ENCODE measurements around the gene NISCH. TPM values are rescaled to one million over a fixed set of nuclear protein-coding genes. Genes with fewer than 3 reads are reported as not detected.

The NISCH gene
- total RNA-seq, 1 experiment from 2014 or later: 63.4 TPM

DNA sequence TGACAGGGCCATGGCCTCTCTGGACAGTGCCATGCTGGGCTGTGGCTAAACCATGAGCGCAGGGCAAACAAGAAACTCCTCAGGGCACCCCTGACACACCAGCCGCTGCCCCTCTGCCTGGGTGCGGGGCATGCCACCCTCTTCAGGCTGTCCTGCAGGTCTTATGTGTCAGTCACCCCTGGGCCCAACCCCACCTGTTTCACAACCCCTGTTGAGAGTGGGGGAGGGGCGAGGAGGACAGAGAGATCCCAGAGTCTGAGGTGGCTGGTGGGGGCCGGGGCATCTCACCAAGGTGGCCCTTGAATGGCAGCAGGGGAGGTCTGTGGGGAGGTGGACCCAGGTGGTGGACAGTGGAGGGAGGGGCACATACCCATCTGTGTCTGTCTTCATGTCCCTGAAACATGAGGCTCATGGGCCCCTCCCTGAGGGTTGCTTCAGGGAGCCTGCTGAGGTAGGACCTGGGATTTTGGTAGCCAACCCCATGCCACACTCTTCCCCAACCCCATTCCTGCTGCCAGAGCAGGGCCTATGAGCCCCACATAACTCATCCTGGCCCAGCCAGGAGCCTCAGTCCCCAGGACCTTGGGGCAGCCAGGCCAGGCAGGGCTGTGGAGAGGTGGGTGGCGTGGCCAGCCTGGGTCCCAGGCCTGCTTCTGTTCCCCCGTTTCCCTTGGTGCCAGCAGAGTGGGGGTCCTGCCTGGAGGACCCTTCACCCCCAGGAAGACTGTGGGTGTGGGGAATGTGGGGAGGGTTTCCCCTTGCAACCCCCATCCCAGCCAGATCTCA, 38.0 kb downstream of the NISCH start:
- intact Hi-C loops (cut with micrococcal nuclease; ENCODE audit: unreplicated experiment): no loop called here
- CTCF ChIA-PET: no interaction called here

GRCh38 chr3:52494445-52494844, 39.0 kb downstream of the NISCH start:
- ChIA-PET CTCF (no interaction called here), POLR2A (no interaction called here)
- ATAC-seq: no peak

More for the DNA sequence above, 38.0 kb downstream of the NISCH start:
- no peak overlapping the region for H3K4me3 ChIP-seq (ENCODE audit: low read depth in 2 of 2, low read length in 2 of 2)
- in situ Hi-C loops (cut with HindIII; ENCODE audit: low pct_unique_long_range_greater_than_20kb, low sequenced_read_pairs): no loop called here
- no TSS peak for BruUV-seq (replicated peaks)
- TF ChIP-seq TCF7L2 (IDR thresholded peaks at IDR 0.05; ENCODE audit: low read depth, low read length) (no peak), CTCF (IDR thresholded peaks at IDR 0.05) (no peak), SIN3A (IDR thresholded peaks at IDR 0.05; ENCODE audit: borderline replicate concordance, insufficient read depth, low read depth, low read length) (no peak), POLR2AphosphoS5 (IDR thresholded peaks at IDR 0.05; ENCODE audit: low read depth, low read length) (no peak)
- TF ChIP-seq, protein P1, sequence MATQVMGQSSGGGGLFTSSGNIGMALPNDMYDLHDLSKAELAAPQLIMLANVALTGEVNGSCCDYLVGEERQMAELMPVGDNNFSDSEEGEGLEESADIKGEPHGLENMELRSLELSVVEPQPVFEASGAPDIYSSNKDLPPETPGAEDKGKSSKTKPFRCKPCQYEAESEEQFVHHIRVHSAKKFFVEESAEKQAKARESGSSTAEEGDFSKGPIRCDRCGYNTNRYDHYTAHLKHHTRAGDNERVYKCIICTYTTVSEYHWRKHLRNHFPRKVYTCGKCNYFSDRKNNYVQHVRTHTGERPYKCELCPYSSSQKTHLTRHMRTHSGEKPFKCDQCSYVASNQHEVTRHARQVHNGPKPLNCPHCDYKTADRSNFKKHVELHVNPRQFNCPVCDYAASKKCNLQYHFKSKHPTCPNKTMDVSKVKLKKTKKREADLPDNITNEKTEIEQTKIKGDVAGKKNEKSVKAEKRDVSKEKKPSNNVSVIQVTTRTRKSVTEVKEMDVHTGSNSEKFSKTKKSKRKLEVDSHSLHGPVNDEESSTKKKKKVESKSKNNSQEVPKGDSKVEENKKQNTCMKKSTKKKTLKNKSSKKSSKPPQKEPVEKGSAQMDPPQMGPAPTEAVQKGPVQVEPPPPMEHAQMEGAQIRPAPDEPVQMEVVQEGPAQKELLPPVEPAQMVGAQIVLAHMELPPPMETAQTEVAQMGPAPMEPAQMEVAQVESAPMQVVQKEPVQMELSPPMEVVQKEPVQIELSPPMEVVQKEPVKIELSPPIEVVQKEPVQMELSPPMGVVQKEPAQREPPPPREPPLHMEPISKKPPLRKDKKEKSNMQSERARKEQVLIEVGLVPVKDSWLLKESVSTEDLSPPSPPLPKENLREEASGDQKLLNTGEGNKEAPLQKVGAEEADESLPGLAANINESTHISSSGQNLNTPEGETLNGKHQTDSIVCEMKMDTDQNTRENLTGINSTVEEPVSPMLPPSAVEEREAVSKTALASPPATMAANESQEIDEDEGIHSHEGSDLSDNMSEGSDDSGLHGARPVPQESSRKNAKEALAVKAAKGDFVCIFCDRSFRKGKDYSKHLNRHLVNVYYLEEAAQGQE (IDR thresholded peaks at IDR 0.05; ENCODE audit: insufficient read depth in 1 of 2, low read depth in 2 of 2, low read length in 1 of 2): no peak
- no peak overlapping the region for H3K27ac ChIP-seq (ENCODE audit: low read length)
- H3K9me3 ChIP-seq (ENCODE audit: control insufficient read depth, insufficient read depth, low read depth, low read length): no peaks in the 10 kb centered on the region
- H3K36me3 ChIP-seq (ENCODE audit: control insufficient read depth, insufficient read depth, low read length): no peaks in the 10 kb centered on the region
- POLR2A ChIA-PET: no interaction called here
- no peaks in the 10 kb centered on the region for H3K27me3 ChIP-seq (ENCODE audit: control insufficient read depth, insufficient read depth, low read length)
- ATAC-seq: no peak
- DNase-seq (ENCODE audit: low read depth, low spot score): no peak
- no peaks in the 10 kb centered on the region for H3K4me1 ChIP-seq (ENCODE audit: control insufficient read depth, insufficient read depth, low read length)

More at GRCh38 chr3:52494445-52494844, 39.0 kb downstream of the NISCH start:
- Histone ChIP-seq H3K4me1 (ENCODE audit: control insufficient read depth, insufficient read depth, low read length) (no peaks in the 10 kb centered on the region), H3K9me3 (ENCODE audit: control insufficient read depth, insufficient read depth, low read depth, low read length) (no peaks in the 10 kb centered on the region), H3K4me3 (ENCODE audit: low read depth in 2 of 2, low read length in 2 of 2) (no peak overlapping the region), H3K36me3 (ENCODE audit: control insufficient read depth, insufficient read depth, low read length) (no peaks in the 10 kb centered on the region), H3K27ac (ENCODE audit: low read length) (no peak overlapping the region), H3K27me3 (ENCODE audit: control insufficient read depth, insufficient read depth, low read length) (no peaks in the 10 kb centered on the region)
- DNase-seq (ENCODE audit: low read depth, low spot score): no peak
- TF ChIP-seq CTCF (IDR thresholded peaks at IDR 0.05) (no peak), TCF7L2 (IDR thresholded peaks at IDR 0.05; ENCODE audit: low read depth, low read length) (no peak), SIN3A (IDR thresholded peaks at IDR 0.05; ENCODE audit: borderline replicate concordance, insufficient read depth, low read depth, low read length) (no peak), POLR2AphosphoS5 (IDR thresholded peaks at IDR 0.05; ENCODE audit: low read depth, low read length) (no peak)
- TF ChIP-seq, protein P1 (IDR thresholded peaks at IDR 0.05; ENCODE audit: insufficient read depth in 1 of 2, low read depth in 2 of 2, low read length in 1 of 2): no peak
- BruUV-seq (replicated peaks): no TSS peak
- intact Hi-C loops (cut with micrococcal nuclease; ENCODE audit: unreplicated experiment) (no loop called here), in situ Hi-C loops (cut with HindIII; ENCODE audit: low pct_unique_long_range_greater_than_20kb, low sequenced_read_pairs) (no loop called here)

Measured in Panc1 (cell line).